ENCODE results near the gene GJB4.

GJB4 gene

DNA sequence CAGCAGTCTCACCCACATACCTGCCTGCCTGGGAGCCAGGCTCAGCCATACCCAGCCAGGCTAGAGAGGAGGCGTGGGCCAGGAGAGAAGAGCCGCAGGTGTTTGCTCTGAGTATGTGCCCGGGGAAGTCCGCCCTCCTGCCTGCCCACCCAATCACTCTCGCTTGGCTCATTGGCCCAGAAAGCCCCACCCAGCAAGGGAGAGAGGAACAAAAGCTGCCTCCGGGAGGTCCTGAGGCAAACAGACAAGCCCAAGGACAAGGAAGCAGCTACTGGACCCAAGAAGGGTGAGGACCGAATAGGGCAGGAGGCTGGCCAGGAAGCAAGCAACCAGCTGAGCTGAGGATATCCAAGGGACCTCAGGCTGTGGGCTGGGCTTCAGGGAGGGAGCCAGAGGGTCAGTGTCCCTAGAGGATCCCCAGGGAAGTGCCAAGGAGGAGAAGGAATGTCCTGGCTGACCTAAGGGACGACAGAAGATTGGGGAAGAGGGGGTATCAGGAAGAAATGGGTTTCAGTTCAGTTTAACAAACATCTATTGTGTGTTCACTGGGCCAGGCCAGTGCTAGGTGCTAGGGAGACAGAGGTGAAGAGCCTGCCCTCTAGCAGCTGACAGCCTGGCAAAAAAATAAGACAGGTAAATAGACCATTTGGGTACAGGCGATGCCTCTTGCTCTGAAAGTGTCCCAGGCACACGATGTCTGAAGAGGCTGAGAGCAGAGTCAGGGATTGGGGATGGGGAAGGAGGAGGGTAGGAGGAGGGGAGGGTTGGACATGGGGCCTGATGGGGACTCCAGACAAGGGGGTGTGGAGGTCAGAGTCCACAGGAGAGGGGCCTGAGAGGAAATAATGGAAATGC, at the start of gene GJB4:
GJB4 (plus strand) TSS at position 238 of the 855 bp plus-strand sequence. CDS start 1,515 bp downstream, outside the sequence.
- TF ChIP-seq, protein P1, sequence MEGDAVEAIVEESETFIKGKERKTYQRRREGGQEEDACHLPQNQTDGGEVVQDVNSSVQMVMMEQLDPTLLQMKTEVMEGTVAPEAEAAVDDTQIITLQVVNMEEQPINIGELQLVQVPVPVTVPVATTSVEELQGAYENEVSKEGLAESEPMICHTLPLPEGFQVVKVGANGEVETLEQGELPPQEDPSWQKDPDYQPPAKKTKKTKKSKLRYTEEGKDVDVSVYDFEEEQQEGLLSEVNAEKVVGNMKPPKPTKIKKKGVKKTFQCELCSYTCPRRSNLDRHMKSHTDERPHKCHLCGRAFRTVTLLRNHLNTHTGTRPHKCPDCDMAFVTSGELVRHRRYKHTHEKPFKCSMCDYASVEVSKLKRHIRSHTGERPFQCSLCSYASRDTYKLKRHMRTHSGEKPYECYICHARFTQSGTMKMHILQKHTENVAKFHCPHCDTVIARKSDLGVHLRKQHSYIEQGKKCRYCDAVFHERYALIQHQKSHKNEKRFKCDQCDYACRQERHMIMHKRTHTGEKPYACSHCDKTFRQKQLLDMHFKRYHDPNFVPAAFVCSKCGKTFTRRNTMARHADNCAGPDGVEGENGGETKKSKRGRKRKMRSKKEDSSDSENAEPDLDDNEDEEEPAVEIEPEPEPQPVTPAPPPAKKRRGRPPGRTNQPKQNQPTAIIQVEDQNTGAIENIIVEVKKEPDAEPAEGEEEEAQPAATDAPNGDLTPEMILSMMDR (conservative IDR thresholded peaks at IDR 0.05; ENCODE audit: low read depth, low read length): no peak
- Histone ChIP-seq H4K20me1 (ENCODE audit: insufficient read depth) (no peaks in the 10 kb centered on the region), H3K4me3 (IDR thresholded peaks at IDR 0.05; ENCODE audit: insufficient read depth, low read depth, low read length) (no peak within 1 kb of the TSS), H3K9ac (no peak within 1 kb of the TSS), H3K27me3 (ENCODE audit: insufficient read depth, low read depth) (no peaks in the 10 kb centered on the region; the same call in 1 of the 2 replicates), H3K27ac (no peak within 1 kb of the TSS), H3K36me3 (ENCODE audit: insufficient read depth) (no peaks in the 10 kb centered on the region), H3K4me2 (no peak within 1 kb of the TSS), H2AFZ (ENCODE audit: low read depth) (no peak within 1 kb of the TSS), H3K79me2 (ENCODE audit: insufficient read depth, low read depth) (no peaks in the 10 kb centered on the region), H3K4me1 (ENCODE audit: low read depth, poor library complexity, severe bottlenecking) (no peaks in the 10 kb centered on the region)

DNA sequence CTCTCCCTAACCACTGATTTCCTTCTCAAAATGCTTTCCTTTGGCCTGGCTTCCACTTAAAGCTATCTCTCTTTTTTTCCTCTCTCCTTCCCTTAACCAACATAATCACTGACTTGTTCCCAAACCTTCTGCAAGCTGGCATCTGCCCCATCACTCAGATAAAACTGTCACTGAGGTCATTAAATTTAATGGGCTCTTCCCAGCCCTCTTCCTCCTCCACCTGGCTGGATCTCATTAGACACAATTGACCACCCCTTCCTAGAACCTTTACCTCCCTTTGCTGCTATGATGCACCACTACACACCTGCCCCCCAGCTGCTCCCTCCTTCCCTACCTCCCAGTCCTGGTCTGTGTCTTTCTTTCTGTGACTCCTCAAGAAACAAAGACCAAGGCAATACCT, 48.7 kb upstream of the GJB4 start:
- H3K4me3 ChIP-seq (IDR thresholded peaks at IDR 0.05; ENCODE audit: insufficient read depth, low read depth, low read length): no peak overlapping the region

DNA sequence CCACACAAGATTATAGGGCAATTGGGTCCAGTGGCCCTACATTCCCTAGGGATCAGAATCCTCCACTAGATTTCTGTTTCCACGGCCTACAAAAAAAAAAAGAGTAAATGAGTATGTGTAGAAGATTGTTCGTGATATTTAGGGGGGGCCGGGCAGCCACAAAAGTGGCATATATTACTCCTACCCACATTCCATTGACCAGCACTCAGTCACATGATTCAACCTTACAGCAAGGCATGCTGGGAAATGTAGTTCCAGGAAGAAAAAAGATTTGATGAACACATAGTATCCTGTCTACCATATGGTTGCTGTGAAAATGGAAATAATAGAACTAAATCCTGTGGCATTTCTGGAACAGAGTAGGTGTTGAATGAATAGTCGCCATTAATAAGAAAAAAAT, 48.1 kb upstream of the GJB4 start:
- Histone ChIP-seq H3K79me2 (ENCODE audit: insufficient read depth, low read depth) (no peaks in the 10 kb centered on the region), H3K27me3 (ENCODE audit: insufficient read depth, low read depth) (no peaks in the 10 kb centered on the region), H3K9ac (no peak overlapping the region), H3K4me3 (IDR thresholded peaks at IDR 0.05; ENCODE audit: insufficient read depth, low read depth, low read length) (no peak overlapping the region), H4K20me1 (ENCODE audit: insufficient read depth) (no peaks in the 10 kb centered on the region), H3K36me3 (ENCODE audit: insufficient read depth) (no peaks in the 10 kb centered on the region), H2AFZ (ENCODE audit: low read depth) (no peak overlapping the region), H3K4me1 (ENCODE audit: low read depth, poor library complexity, severe bottlenecking) (no peaks in the 10 kb centered on the region), H3K4me2 (no peak overlapping the region), H3K27ac (no peak overlapping the region)
- TF ChIP-seq, protein P1 (conservative IDR thresholded peaks at IDR 0.05; ENCODE audit: low read depth, low read length): no peak

More for the DNA sequence above, 48.7 kb upstream of the GJB4 start:
- Histone ChIP-seq H3K27me3 (ENCODE audit: insufficient read depth, low read depth) (no peaks in the 10 kb centered on the region), H3K4me2 (no peak overlapping the region), H3K27ac (no peak overlapping the region), H2AFZ (ENCODE audit: low read depth) (no peak overlapping the region), H4K20me1 (ENCODE audit: insufficient read depth) (no peaks in the 10 kb centered on the region), H3K4me1 (ENCODE audit: low read depth, poor library complexity, severe bottlenecking) (no peaks in the 10 kb centered on the region), H3K9ac (no peak overlapping the region), H3K79me2 (ENCODE audit: insufficient read depth, low read depth) (no peaks in the 10 kb centered on the region), H3K36me3 (ENCODE audit: insufficient read depth) (no peaks in the 10 kb centered on the region)
- TF ChIP-seq, protein P1 (conservative IDR thresholded peaks at IDR 0.05; ENCODE audit: low read depth, low read length): no peak

DNA sequence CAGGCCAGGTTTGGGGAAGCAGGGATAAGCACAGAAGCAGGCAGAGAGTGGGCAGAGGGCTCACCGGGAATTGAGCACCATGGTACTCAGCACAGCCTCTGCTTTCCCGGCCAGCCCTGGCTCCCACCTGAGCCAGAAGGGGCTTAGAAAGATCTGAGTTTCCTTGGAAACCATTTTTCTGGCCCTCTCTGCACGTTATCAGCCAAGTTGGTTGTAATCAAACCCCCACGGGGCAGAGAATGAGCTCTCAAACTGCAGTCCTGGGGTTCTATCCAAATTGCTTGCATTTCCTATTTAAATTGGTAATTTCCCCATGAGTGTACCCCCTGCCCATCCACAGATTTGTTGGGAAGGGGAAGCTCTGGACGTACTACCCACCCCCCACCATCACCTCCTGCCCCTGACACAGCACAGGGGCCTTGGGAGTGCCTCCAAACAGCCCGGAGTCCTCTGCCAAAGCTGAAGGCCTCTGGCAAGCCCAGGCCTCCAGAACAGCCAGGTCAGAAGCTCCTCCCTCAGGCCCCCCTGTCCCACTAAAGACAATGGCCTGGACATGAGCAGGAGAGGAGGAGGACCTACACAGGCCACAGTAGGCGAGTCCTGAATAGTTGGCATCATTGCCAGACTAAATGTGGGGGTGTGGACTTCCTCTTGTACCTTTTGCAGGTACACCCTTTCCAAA, 47.4 kb upstream of the GJB4 start:
- H3K36me3 ChIP-seq (ENCODE audit: insufficient read depth): no peaks in the 10 kb centered on the region
- H2AFZ ChIP-seq (ENCODE audit: low read depth): no peak overlapping the region
- H3K79me2 ChIP-seq (ENCODE audit: insufficient read depth, low read depth): no peaks in the 10 kb centered on the region
- H4K20me1 ChIP-seq (ENCODE audit: insufficient read depth): no peaks in the 10 kb centered on the region
- no peak overlapping the region for H3K4me3 ChIP-seq (IDR thresholded peaks at IDR 0.05; ENCODE audit: insufficient read depth, low read depth, low read length)
- H3K27me3 ChIP-seq (ENCODE audit: insufficient read depth, low read depth): no peaks in the 10 kb centered on the region
- H3K4me1 ChIP-seq (ENCODE audit: low read depth, poor library complexity, severe bottlenecking): no peaks in the 10 kb centered on the region
- no peak overlapping the region for H3K4me2 ChIP-seq
- no peak overlapping the region for H3K9ac ChIP-seq
- TF ChIP-seq, protein P1 (conservative IDR thresholded peaks at IDR 0.05; ENCODE audit: low read depth, low read length): no peak
- H3K27ac ChIP-seq: no peak overlapping the region

Data from KMS-11 (cell line).